MCF 10A (cell line): ENCODE data around the gene CCR9. TPM values are rescaled to one million over a fixed set of nuclear protein-coding genes. Genes with fewer than 3 reads are reported as not detected.

ENCODE experiments used
- BruUV-seq: library from RNA; stranded (reverse); fragments of 400-500 nt; replicated peaks from 2 replicates; lab custom pipeline; 2021; lab: Mats Ljungman, UMichigan
- CTCF ChIA-PET: fragments of 300-600 bp; sonication (Branson Sonifier 250); formaldehyde crosslinking; extraction: SDS; loops from one replicate; lab custom pipeline; 2021; ENCODE audit warnings: antibody characterized with exemption, inconsistent platforms; lab: Yijun Ruan, JAX
- POLR2A ChIA-PET: fragments of 300-600, 350-650 bp; sonication (Branson Sonifier 250); formaldehyde crosslinking; extraction: SDS; loops from one replicate; lab custom pipeline; 2020; ENCODE audit warnings: antibody characterized with exemption, inconsistent platforms; lab: Yijun Ruan, JAX
- DNase-seq: peaks from one replicate; pipeline ENCODE4 v3.0.0-alpha.2; 2018; ENCODE audit not compliant: unreplicated experiment
- H3K27ac Mint-ChIP-seq: one replicate; pipeline ENCODE4 v1.8.0; 2022; ENCODE audit warnings: mild to moderate bottlenecking, low read depth, mixed read lengths; ENCODE audit not compliant: unreplicated experiment
- H3K27me3 Mint-ChIP-seq: one replicate; pipeline ENCODE4 v1.8.0; 2022; ENCODE audit warnings: mixed read lengths; ENCODE audit not compliant: insufficient read depth, unreplicated experiment
- H3K36me3 Mint-ChIP-seq: one replicate; pipeline ENCODE4 v1.8.0; 2022; ENCODE audit warnings: mild to moderate bottlenecking, moderate library complexity, mixed read lengths; ENCODE audit not compliant: insufficient read depth, unreplicated experiment
- H3K4me1 Mint-ChIP-seq: one replicate; pipeline ENCODE4 v1.8.0; 2022; ENCODE audit warnings: mixed read lengths; ENCODE audit not compliant: insufficient read depth, unreplicated experiment
- H3K4me3 Mint-ChIP-seq: one replicate; pipeline ENCODE4 v1.8.0; 2022; ENCODE audit warnings: mild to moderate bottlenecking, moderate library complexity, mixed read lengths; ENCODE audit not compliant: unreplicated experiment
- H3K9me3 Mint-ChIP-seq: one replicate; pipeline ENCODE4 v1.8.0; 2022; ENCODE audit warnings: mixed read lengths; ENCODE audit not compliant: unreplicated experiment
- intact Hi-C: fragments of 100-400 bp; cut with micrococcal nuclease; formaldehyde crosslinking; loops from 2 replicates; pipeline ENCODE4 v1.14.1; 2022
- total RNA-seq: library from RNA; stranded (reverse); gene quantifications from 2 replicates; pipeline ENCODE4 v1.2.3, GENCODE V29; 2022
- TF ChIP-seq, protein P1 (sequence below): fragments of 200-600 bp; IDR thresholded peaks from one replicate; pipeline ENCODE4 v1.8.0; 2022; ENCODE audit warnings: antibody characterized with exemption, mild to moderate bottlenecking; ENCODE audit not compliant: unreplicated experiment

Gene CCR9
- total RNA-seq, 1 experiment from 2014 or later, result not detected

DNA sequence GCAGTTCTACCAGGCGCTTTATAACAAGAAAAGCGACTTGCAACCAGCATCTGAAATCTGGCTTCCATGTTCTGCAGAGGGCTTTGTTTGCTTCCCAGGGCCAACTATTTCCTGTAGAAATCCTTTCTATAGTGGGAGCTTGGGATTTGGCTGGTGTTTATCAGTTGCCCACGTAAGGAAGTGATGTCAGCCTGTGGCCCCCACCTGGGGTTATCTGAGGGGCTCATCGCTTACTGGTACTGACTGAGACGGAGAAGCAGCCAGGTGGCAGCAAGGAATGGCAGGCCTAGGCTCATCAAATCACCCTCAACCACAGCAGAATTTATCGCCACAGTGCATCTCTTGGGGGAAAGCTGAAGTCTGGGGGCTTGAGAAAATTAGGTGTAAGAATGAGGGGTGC is 14.6 kb upstream of the CCR9 start:
- DNase-seq, result no peak
- Mint-ChIP-seq H3K4me3 (no peak overlapping the region), H3K36me3 (no peaks in the 10 kb centered on the region), H3K9me3 (no peaks in the 10 kb centered on the region), H3K27ac (no peak overlapping the region), H3K27me3 (peaks cover 51% of the 10 kb centered on the region), H3K4me1 (no peaks in the 10 kb centered on the region)
- CTCF ChIA-PET, result no interaction called here
- intact Hi-C loops, result no loop called here
- TF ChIP-seq, protein P1, sequence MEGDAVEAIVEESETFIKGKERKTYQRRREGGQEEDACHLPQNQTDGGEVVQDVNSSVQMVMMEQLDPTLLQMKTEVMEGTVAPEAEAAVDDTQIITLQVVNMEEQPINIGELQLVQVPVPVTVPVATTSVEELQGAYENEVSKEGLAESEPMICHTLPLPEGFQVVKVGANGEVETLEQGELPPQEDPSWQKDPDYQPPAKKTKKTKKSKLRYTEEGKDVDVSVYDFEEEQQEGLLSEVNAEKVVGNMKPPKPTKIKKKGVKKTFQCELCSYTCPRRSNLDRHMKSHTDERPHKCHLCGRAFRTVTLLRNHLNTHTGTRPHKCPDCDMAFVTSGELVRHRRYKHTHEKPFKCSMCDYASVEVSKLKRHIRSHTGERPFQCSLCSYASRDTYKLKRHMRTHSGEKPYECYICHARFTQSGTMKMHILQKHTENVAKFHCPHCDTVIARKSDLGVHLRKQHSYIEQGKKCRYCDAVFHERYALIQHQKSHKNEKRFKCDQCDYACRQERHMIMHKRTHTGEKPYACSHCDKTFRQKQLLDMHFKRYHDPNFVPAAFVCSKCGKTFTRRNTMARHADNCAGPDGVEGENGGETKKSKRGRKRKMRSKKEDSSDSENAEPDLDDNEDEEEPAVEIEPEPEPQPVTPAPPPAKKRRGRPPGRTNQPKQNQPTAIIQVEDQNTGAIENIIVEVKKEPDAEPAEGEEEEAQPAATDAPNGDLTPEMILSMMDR, result no peak
- no TSS peak for BruUV-seq
- POLR2A ChIA-PET, result interaction anchor here (0.7 to 1.2 kb wide), 2 partner anchors 30 to 31 kb away, joined by 3 to 5 read pairs; no protein-coding TSS in a partner anchor

DNA sequence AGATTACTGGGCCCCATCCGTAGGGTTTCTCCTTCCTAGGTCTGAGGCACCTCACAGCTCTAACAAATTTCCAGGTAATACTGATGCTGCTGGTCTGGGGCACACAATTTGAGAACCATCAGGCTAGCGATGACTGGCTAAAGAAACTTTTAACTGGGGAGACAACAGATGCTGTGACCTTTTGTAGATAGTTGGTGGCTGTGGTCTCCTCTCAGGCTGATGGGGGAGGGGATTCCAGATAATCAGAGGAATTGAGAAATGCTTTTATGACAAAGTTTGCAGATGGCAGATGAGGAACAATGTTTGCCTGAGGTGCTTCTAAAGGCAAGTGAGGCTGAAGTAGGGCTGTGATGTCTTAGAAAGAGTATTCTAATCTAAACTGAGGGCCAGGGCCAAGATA is 13.8 kb upstream of the CCR9 start:
- Mint-ChIP-seq H3K4me3 (no peak overlapping the region), H3K27me3 (peaks cover 43% of the 10 kb centered on the region), H3K4me1 (no peaks in the 10 kb centered on the region), H3K27ac (no peak overlapping the region), H3K9me3 (no peaks in the 10 kb centered on the region), H3K36me3 (no peaks in the 10 kb centered on the region)
- no TSS peak for BruUV-seq
- DNase-seq, result no peak
- TF ChIP-seq, protein P1, result no peak
- ChIA-PET CTCF (no interaction called here), POLR2A (interaction anchor here (0.7 to 0.8 kb wide), 2 partner anchors 9 to 752 kb away, joined by 3 to 5 read pairs; no protein-coding TSS in a partner anchor)
- intact Hi-C loops, result no loop called here

GRCh38 chr3:45873036-45873435 is 13.3 kb upstream of the CCR9 start:
- Mint-ChIP-seq H3K9me3 (no peaks in the 10 kb centered on the region), H3K4me1 (no peaks in the 10 kb centered on the region), H3K27ac (no peak overlapping the region), H3K27me3 (peaks cover 40% of the 10 kb centered on the region), H3K4me3 (no peak overlapping the region), H3K36me3 (no peaks in the 10 kb centered on the region)
- no TSS peak for BruUV-seq
- ChIA-PET POLR2A (interaction anchor here (0.7 to 0.8 kb wide), 2 partner anchors 9 to 752 kb away, joined by 3 to 5 read pairs; no protein-coding TSS in a partner anchor), CTCF (no interaction called here)
- DNase-seq, result no peak
- intact Hi-C loops, result no loop called here
- TF ChIP-seq, protein P1, result no peak

- no peaks in the 10 kb centered on the region for H3K36me3 Mint-ChIP-seq
- no peak overlapping the region for H3K4me3 Mint-ChIP-seq
- BruUV-seq, result no TSS peak
- CTCF ChIA-PET, result no interaction called here
- H3K27me3 Mint-ChIP-seq, result peaks cover 36% of the 10 kb centered on the region
- TF ChIP-seq, protein P1, result no peak
- intact Hi-C loops, result no loop called here
- POLR2A ChIA-PET, result no interaction called here
- no peaks in the 10 kb centered on the region for H3K9me3 Mint-ChIP-seq
- no peaks in the 10 kb centered on the region for H3K4me1 Mint-ChIP-seq
- no peak overlapping the region for H3K27ac Mint-ChIP-seq
- DNase-seq, result no peak
Measured at GRCh38 chr3:45873638-45874037, 12.7 kb upstream of the CCR9 start.
